ENCODE data around the gene SMPD1.

Gene SMPD1

GRCh38 chr11:6442441-6442840 lies 52.2 kb downstream of the SMPD1 start:
- H3K27ac ChIP-seq (ENCODE audit: extremely low read depth, low read depth, low read length) = no peak overlapping the region
- CTCF ChIA-PET = interaction anchor here (0.7 to 11.2 kb wide), 9 partner anchors 16 to 1579 kb away, joined by 3 to 228 read pairs (median 8); partner anchors contain the start of gene SMPD1
- H3K9me3 ChIP-seq (ENCODE audit: control insufficient read depth, insufficient read depth, low read depth, low read length) = no peaks in the 10 kb centered on the region
- no peak for TF ChIP-seq ZNF529 (tag by site-specific recombination; IDR thresholded peaks at IDR 0.05; ENCODE audit: insufficient replicate concordance)
- no peak for TF ChIP-seq SCRT1 (tag by site-specific recombination; IDR thresholded peaks at IDR 0.05; ENCODE audit: borderline replicate concordance)
- no peak for TF ChIP-seq ZNF610 (tag by site-specific recombination; IDR thresholded peaks at IDR 0.05; ENCODE audit: borderline replicate concordance)
- TF ChIP-seq RBAK (tag by site-specific recombination; IDR thresholded peaks at IDR 0.05) = no peak
- no peak for TF ChIP-seq ZNF660 (tag by site-specific recombination; IDR thresholded peaks at IDR 0.05)
- no peak for TF ChIP-seq ZNF561 (tag by site-specific recombination; IDR thresholded peaks at IDR 0.05; ENCODE audit: borderline replicate concordance)
- TF ChIP-seq, protein P1, sequence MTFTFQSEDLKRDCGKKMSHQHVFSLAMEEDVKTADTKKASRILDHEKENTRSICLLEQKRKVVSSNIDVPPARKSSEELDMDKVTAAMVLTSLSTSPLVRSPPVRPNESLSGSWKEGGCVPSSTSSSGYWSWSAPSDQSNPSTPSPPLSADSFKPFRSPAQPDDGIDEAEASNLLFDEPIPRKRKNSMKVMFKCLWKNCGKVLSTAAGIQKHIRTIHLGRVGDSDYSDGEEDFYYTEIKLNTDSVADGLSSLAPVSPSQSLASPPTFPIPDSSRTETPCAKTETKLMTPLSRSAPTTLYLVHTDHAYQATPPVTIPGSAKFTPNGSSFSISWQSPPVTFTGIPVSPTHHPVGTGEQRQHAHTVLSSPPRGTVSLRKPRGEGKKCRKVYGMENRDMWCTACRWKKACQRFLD (tag by site-specific recombination; IDR thresholded peaks at IDR 0.05) = no peak
- TF ChIP-seq ZSCAN18 (tag by site-specific recombination; IDR thresholded peaks at IDR 0.05) = no peak
- TF ChIP-seq ZNF792 (tag by site-specific recombination; IDR thresholded peaks at IDR 0.05) = no peak
- peaks cover 0 to under 1% of the 10 kb centered on the region in 2 experiments; a peak in 1 of 3 replicates for H3K36me3 ChIP-seq (ENCODE audit: control insufficient read depth in 2 of 2, insufficient read depth in 1 of 2, low read length in 2 of 2)
- H3K4me3 ChIP-seq (ENCODE audit: low read depth, low read length) = no peak overlapping the region
- no peaks in the 10 kb centered on the region for H3K4me1 ChIP-seq (ENCODE audit: control insufficient read depth, insufficient read depth, low read length)
- POLR2A ChIA-PET = no interaction called here

DNA sequence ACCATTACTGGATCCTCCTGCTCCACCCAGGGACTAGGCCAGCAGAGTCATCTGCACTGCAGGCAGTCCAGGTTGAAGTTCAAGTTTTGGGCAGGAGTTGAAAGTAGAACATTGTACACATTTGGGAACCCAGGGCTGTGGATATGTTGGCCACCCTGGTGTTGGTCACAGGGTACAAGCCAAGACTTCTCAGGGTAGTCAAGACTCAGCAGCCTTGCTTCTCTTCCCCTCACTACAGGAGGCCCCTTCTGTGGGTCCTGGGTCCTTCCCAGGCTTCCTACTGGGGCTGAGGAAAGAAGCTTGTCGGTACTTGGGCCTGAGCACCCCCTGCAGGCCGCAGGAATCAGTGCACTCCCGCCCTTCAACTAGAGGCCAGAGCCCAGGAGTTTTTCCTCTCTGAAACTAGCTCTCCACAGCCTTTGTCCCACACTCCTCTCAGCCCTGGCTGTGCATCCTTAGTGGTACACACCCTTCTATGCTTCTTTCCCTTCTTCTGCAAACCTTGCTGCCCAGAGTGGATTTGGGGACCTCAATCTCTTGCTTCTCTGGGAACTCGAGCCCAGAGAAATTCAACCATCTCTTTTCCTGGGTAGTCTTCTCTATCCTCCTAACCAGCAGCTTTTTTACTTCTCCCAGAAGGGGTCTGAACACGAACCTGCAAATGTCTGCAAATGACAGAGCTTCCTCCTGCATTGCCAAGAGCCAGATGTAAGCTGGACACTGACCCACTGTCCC lies 53.2 kb downstream of the SMPD1 start:
- POLR2A ChIA-PET = interaction anchor here (0.7 to 1.5 kb wide), 5 partner anchors 24 to 64 kb away, joined by 3 to 4 read pairs (median 3); partner anchors contain the start of genes APBB1 and SMPD1
- TF ChIP-seq, protein P2, sequence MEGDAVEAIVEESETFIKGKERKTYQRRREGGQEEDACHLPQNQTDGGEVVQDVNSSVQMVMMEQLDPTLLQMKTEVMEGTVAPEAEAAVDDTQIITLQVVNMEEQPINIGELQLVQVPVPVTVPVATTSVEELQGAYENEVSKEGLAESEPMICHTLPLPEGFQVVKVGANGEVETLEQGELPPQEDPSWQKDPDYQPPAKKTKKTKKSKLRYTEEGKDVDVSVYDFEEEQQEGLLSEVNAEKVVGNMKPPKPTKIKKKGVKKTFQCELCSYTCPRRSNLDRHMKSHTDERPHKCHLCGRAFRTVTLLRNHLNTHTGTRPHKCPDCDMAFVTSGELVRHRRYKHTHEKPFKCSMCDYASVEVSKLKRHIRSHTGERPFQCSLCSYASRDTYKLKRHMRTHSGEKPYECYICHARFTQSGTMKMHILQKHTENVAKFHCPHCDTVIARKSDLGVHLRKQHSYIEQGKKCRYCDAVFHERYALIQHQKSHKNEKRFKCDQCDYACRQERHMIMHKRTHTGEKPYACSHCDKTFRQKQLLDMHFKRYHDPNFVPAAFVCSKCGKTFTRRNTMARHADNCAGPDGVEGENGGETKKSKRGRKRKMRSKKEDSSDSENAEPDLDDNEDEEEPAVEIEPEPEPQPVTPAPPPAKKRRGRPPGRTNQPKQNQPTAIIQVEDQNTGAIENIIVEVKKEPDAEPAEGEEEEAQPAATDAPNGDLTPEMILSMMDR (tag by site-specific recombination; IDR thresholded peaks at IDR 0.05) = 0 out of 2 replicates have a peak, but pooled peaks have one; percentile 25
- TF ChIP-seq ZNF549 (tag by site-specific recombination; IDR thresholded peaks at IDR 0.05) (no peak), PRDM10 (tag by site-specific recombination; IDR thresholded peaks at IDR 0.05) (no peak)
- CTCF ChIA-PET = interaction anchor here (0.5 to 11.2 kb wide), 34 partner anchors 9 to 1748 kb away, joined by 3 to 228 read pairs (median 4); partner anchors contain the start of genes SMPD1, TIMM10B and TRIM3
- Histone ChIP-seq H3K4me3 (ENCODE audit: low read depth, low read length) (no peak overlapping the region), H3K36me3 (ENCODE audit: control insufficient read depth in 2 of 2, insufficient read depth in 1 of 2, low read length in 2 of 2) (peaks cover 0 to 8% of the 10 kb centered on the region in 2 experiments; a peak in 1 of 3 replicates), H3K9me3 (ENCODE audit: control insufficient read depth, insufficient read depth, low read depth, low read length) (no peaks in the 10 kb centered on the region), H3K4me1 (ENCODE audit: control insufficient read depth, insufficient read depth, low read length) (no peaks in the 10 kb centered on the region), H3K27ac (ENCODE audit: extremely low read depth, low read depth, low read length) (no peak overlapping the region)
